Stimulated activated effector memory CD8-positive, alpha-beta T cell treated with anti-CD3 and anti-CD28 coated beads, Interleukin-12 subunit alpha, Interleukin-12 subunit beta, amount 100 ng/mL, for 72 hours (primary cell): Measurements from ENCODE around the gene WBP2.
"Not testable (repeated sequence)": the region's sequence is repeated elsewhere in the genome, so short reads cannot be mapped to it uniquely, and the experiment has no call there.

Experiments used
- ATAC-seq: fragments of 150-1000 bp; cut with Tn5 transposase; 2 replicates; pipeline ENCODE4 v1.10.0; 2021
- DNase-seq, 2 donors: peaks; one replicate each; pipeline ENCODE4 v3.0.0; 2021 to 2022; ENCODE audit warnings: low spot score in 2 of 2
- H3K27ac Mint-ChIP-seq: one replicate; pipeline ENCODE4 v1.8.0; 2022; ENCODE audit warnings: mild to moderate bottlenecking, mixed read lengths
- H3K36me3 Mint-ChIP-seq: one replicate; pipeline ENCODE4 v1.8.0; 2022; ENCODE audit warnings: mild to moderate bottlenecking, mixed read lengths
- H3K4me1 Mint-ChIP-seq: one replicate; pipeline ENCODE4 v1.8.0; 2022; ENCODE audit warnings: mixed read lengths
- H3K4me3 Mint-ChIP-seq: one replicate; pipeline ENCODE4 v1.8.0; 2022; ENCODE audit warnings: mild to moderate bottlenecking, mixed read lengths
- H3K9me3 Mint-ChIP-seq: one replicate; pipeline ENCODE4 v1.8.0; 2022; ENCODE audit warnings: mixed read lengths

The WBP2 gene

DNA sequence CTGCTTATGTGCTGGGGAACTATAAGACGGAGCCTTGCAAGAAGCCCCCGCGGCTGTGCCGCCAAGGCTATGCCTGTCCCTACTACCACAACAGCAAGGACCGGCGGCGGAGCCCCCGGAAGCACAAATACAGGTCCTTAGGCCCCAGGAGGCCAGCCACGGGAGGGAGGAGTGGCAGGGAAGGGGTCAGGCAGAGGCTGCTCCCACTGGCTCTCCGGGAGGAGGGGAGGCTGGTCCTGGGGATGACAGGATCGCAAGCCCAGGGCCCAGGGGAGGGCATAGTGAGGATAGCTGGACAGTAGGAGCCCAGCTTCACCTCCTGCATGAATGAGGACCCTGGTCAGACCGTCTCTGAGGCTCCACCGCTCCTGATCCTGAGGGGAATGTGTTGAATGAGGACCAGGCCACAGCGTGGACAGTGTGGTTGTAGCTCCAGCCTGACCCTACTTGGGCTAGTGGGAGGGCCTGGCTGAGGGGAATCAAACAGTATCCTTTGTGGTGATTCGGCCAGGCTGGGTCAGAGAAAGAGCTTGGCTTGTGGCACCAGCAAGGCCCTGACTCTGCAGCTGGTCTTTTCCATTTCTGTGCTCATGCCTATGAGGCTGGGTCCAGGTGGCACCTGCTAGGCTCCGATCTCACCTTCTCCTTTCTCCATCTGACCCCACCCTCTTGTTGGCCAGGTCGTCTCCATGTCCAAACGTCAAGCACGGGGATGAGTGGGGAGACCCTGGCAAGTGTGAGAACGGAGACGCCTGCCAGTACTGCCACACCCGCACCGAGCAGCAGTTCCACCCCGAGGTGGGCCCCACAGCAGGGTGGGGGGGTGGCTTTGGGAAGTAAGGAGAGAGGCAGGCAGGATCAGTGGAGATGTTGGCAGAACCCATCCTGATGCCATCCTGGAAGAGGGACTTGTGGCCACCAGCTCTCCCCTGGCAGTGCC is 41.8 kb downstream of the WBP2 start:
- no peak for ATAC-seq
- no peak for DNase-seq
- Mint-ChIP-seq H3K36me3 (peaks cover 68% of the 10 kb centered on the region), H3K27ac (peak overlapping the region; percentile 40), H3K4me1 (peaks cover 7% of the 10 kb centered on the region), H3K4me3 (no peak overlapping the region), H3K9me3 (no peaks in the 10 kb centered on the region)

DNA sequence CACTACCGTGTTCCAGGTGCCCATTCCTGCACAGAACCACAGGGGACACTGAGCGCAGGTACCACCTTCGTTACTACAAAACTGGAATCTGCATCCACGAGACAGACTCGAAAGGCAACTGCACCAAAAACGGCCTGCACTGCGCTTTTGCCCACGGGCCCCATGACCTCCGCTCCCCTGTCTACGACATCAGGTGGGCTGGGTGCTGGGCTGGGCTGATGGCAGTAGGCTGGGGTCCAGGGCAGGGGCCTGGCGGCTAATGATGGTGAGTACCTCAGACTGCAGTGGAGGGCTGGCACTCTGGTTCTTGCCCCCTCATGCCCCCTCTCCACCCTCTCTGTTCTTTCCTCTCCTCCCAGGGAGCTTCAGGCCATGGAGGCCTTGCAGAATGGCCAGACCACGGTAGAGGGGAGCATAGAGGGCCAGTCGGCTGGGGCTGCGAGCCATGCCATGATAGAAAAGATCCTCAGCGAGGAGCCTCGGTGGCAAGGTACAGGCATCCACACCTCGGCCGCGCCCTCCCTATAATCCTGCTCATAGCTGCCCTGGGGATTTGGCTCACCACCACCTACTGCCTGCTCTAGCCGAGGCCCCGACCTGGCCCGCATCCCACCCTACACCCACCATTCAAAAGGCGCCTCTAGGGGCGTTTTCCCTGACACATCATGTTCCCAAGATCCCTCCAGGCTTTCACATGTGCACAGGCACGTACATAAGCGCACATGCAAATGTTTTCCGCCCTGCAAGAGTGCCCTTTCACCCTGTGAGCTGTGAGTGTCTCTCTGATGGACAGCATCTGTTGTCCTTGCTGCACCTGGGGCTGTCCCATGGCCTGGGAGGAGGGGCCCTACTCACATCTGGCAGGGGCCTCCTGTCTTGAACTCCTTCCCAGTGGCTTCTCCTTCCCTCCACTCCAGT is 42.8 kb downstream of the WBP2 start:
- Mint-ChIP-seq H3K27ac (peak overlapping the region; percentile 40), H3K9me3 (no peaks in the 10 kb centered on the region), H3K4me1 (peaks cover 8% of the 10 kb centered on the region), H3K4me3 (no peak overlapping the region), H3K36me3 (peaks cover 61% of the 10 kb centered on the region)
- ATAC-seq: no peak
- no peak for DNase-seq

DNA sequence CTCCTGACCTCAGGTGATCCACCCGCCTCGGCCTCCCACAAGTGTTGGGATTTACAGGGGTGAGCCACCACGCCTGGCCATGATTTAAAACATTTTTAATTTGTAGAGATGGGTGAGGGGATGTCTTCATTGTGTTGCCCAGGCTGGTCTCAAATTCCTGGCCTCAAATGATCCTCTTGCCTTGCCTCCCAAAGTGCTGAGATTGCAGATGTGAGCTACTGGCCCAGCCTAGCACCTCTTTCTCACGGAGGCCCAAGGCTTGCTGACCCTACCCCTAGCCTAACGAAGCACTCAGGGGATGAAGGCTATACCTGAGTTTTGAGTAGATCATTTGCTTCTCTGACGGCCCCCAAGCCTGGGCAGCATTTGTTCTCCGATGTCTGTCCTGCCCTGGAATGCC is 44.0 kb downstream of the WBP2 start:
- peaks cover 8% of the 10 kb centered on the region for H3K4me1 Mint-ChIP-seq
- H3K27ac Mint-ChIP-seq: no peak overlapping the region
- DNase-seq (no peak), ATAC-seq (no peak)
- H3K9me3 Mint-ChIP-seq: no peaks in the 10 kb centered on the region
- H3K36me3 Mint-ChIP-seq: peaks cover 57% of the 10 kb centered on the region
- no peak overlapping the region for H3K4me3 Mint-ChIP-seq

DNA sequence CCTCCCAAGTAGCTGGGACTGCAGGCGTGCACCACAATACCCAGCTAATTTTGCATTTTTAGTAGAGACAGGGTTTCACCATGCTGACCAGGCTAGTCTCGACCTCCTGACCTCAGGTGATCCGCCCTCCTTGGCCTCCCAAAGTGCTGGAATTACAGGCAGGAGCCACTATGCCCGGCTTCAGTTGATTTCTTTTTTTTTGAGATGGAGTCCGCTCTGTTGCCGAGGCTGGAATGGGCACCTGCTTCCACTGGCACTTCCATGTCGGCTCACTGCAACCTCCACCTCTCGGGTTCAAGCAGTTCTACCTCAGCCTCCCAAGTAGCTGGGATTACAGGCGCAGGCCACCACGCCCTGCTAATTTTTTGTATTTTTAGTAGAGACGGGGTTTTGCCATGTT is 44.4 kb downstream of the WBP2 start:
- not testable (repeated sequence) for H3K4me1 Mint-ChIP-seq, H3K9me3 Mint-ChIP-seq, H3K27ac Mint-ChIP-seq, H3K4me3 Mint-ChIP-seq, ATAC-seq, DNase-seq
- H3K36me3 Mint-ChIP-seq: peaks cover 52% of the 10 kb centered on the region

DNA sequence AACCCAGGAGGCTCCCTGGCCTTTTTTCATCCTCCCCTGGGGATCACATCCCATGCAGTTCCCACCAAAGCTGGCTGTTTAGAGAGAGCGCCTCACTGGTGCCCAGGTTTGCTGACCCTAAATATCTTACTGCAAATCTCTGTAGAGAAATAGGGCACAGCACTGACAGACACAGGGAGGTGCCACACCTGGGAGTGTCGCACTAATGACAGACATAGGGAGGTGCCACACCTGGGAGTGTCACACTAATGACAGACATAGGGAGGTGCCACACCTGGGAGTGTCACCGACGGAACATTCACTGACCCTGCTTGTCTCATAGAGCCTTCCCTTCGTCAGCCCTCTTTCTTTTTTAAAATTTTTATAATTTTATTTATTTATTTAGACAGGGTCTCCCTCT is 44.9 kb downstream of the WBP2 start:
- Mint-ChIP-seq H3K36me3 (peaks cover 51% of the 10 kb centered on the region), H3K4me1 (peaks cover 8% of the 10 kb centered on the region)

DNA sequence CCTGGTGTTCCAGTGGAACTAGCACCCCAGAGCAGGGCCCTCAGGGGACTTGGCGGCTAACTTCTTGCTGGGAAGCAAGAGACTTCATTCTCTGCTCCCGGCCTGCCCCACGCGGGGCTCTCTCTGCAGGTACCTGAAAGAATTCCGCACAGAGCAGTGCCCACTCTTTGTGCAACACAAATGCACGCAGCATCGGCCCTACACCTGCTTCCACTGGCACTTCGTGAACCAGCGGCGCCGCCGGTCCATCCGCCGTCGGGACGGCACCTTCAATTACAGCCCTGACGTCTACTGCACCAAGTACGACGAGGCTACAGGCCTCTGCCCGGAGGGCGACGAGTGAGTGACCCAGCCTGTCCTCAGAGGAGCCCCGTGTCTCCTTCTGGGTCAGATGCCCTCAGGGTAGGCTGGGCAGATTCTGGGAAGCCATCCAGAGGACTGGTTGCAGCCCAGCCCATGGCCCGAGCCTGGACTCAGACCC is 45.5 kb downstream of the WBP2 start:
- Mint-ChIP-seq H3K4me3 (no peak overlapping the region), H3K27ac (peak overlapping the region; percentile 8), H3K4me1 (peaks cover 8% of the 10 kb centered on the region), H3K36me3 (peaks cover 49% of the 10 kb centered on the region), H3K9me3 (no peaks in the 10 kb centered on the region)
- DNase-seq (no peak), ATAC-seq (no peak)

More for the DNA sequence above, 44.9 kb downstream of the WBP2 start:
- ATAC-seq (no peak), DNase-seq (no peak)
- H3K4me3 Mint-ChIP-seq: no peak overlapping the region
- no peaks in the 10 kb centered on the region for H3K9me3 Mint-ChIP-seq
- H3K27ac Mint-ChIP-seq: peak overlapping the region; percentile 8

DNA sequence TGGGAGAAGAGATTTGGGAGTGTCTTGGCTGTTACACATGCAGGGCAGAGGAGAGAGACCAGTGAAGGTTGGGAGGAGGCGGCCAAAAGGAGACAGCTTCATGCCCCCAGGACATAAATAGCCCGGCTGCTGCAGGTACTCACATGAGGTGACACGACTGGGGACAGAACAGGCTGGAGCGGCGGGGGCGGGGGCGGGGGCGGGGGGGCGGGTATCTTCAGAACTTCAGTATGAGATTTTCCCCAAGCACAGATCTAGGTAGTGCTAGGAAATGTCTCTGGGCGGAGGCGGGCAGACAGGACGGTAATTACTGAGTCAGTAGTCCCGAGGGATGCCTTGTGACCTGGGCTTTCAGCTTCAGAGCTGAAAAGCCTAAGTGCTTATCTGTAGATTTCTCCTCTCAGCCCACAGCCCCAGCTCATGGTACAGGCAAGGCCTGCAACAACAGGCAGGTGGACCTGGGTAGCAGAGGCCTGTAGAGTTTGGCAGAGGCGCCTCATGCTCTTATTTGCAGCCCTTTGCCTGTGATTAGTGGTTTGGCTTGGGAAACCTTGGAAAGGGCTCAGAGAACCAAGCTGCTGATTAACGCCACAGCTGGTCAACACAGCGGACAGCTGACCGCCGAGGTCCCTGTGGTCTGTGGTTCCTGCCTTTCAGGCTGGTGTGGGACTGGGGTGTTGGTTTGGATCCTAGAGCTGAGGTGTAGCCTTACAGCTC is 46.1 kb downstream of the WBP2 start:
- H3K36me3 Mint-ChIP-seq: peaks cover 48% of the 10 kb centered on the region
- H3K4me3 Mint-ChIP-seq: no peak overlapping the region
- no peaks in the 10 kb centered on the region for H3K9me3 Mint-ChIP-seq
- peaks cover 8% of the 10 kb centered on the region for H3K4me1 Mint-ChIP-seq
- no peak for ATAC-seq
- DNase-seq: no peak
- H3K27ac Mint-ChIP-seq: peak overlapping the region; percentile 64

DNA sequence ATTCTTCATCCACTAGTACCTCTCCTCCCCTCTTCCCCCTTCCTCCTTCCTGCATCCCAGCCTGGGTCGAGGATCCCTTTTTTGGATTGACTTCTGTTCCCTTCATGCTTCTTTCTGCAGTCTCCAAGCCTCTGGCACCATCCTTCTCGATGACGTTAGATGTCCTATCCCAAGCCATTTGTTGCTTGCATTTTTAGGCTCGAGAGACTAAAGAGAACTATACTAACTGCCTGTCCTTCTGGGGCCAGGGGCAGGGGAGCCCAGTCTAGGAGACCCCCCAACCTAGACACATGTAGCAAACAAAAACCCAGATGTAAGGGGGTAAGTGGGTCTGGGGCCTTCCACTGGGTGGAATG is 46.6 kb downstream of the WBP2 start:
- Mint-ChIP-seq H3K27ac (peak overlapping the region; percentile 64), H3K4me3 (no peak overlapping the region), H3K9me3 (no peaks in the 10 kb centered on the region), H3K36me3 (peaks cover 44% of the 10 kb centered on the region), H3K4me1 (peaks cover 8% of the 10 kb centered on the region)
- ATAC-seq (no peak), DNase-seq (no peak)

DNA sequence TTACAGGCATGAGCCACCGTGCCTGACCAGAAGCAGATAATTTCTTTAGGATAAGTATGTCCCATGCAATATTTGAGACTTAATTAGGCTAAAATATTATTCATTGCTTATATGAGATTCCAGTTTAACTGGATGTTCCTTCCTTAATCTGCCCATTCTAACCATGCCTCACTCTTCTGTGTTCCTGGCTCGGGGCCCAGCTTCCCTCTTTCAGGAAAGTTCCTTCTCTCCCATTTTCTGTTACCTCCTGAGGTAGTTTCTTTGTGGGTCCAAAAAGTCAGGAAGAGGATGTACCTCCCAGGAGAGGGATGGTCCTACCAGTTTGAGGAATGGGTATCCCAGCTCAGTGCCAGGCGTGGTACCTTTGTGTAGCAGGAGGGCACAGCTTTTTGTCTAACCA is 47.3 kb downstream of the WBP2 start:
- Mint-ChIP-seq H3K27ac (peak overlapping the region; percentile 64), H3K36me3 (peaks cover 39% of the 10 kb centered on the region), H3K4me3 (no peak overlapping the region), H3K4me1 (peaks cover 8% of the 10 kb centered on the region), H3K9me3 (no peaks in the 10 kb centered on the region)
- DNase-seq (no peak), ATAC-seq (no peak)

DNA sequence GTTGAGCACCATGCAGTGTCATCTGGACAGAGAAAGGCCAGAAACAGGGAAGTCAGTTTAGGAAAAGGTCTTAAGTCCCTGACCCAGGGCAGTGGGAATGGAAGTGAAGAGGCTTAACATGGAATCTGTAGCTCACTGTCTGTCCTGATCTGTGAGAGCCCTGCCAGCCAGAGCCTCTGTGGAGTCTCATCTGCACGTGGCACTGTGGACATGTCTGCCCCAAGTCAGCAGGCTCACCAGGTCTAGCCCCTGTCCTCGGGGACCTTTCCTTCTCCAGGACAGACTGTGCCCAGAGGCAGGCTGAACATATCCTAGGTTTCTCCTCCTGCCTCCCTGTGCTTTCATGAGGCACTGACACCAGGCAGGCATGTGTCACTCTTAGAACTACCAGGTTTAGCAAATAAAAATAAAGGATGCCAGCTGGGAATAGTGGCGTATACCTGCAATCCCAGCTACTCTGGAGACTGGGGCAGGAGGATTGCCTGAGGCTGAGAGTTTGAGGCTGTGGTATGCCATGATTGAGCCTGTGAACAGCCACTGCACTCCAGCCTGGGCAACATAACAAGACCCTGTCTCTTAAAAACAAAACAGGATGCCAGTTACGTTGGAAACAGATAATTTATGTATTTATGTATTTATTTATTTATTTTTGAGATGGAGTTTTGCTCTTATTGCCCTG is 48.2 kb downstream of the WBP2 start:
- H3K4me1 Mint-ChIP-seq: peaks cover 8% of the 10 kb centered on the region
- no peak overlapping the region for H3K4me3 Mint-ChIP-seq
- ATAC-seq (no peak), DNase-seq (no peak)
- H3K27ac Mint-ChIP-seq: no peak overlapping the region
- H3K9me3 Mint-ChIP-seq: no peaks in the 10 kb centered on the region
- peaks cover 30% of the 10 kb centered on the region for H3K36me3 Mint-ChIP-seq

DNA sequence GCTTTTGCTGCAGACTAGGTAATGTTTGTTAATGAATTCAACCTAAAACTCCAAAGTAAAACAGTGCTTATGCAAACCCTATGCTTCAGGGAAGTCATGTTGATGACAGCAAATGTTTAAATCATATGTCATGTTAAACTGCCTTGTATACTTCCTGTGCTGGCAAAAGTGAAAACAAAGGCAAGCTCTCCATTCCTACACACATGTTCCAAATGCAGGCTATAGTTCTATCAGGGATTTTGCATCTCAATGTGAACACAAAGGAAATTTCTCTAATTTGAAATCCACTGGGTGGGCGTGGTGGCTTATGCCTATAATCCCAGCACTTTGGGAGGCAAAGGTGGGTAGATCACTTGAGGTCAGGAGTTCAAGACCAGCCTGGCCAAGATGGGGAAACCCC is 51.3 kb downstream of the WBP2 start:
- H3K4me1 Mint-ChIP-seq: peaks cover 13% of the 10 kb centered on the region
- H3K27ac Mint-ChIP-seq: no peak overlapping the region
- H3K36me3 Mint-ChIP-seq: peaks cover 27% of the 10 kb centered on the region
- ATAC-seq: no peak
- DNase-seq: no peak
- no peak overlapping the region for H3K4me3 Mint-ChIP-seq
- H3K9me3 Mint-ChIP-seq: no peaks in the 10 kb centered on the region

DNA sequence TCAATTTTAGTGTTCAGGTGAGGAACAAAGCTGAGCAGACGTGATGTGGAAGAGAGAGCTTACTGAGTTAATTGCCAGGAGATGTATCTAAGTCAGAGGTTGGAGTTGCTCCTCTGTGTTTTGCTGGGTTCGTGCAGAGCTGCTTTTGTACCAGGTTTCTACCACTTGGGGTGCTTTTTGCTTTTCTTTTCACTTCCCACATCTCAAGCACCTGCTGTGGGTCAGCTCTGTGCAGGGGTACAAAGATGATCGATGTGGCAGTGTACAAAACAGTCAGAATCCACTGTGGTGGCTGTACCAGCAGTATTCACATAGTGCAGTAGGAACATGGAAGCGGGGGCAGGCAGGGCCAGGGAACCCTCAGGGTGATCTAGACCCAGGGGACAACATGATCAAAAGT is 55.7 kb downstream of the WBP2 start:
- peaks cover 6% of the 10 kb centered on the region for H3K4me1 Mint-ChIP-seq
- H3K9me3 Mint-ChIP-seq: no peaks in the 10 kb centered on the region
- no peak overlapping the region for H3K4me3 Mint-ChIP-seq
- peaks cover 41% of the 10 kb centered on the region for H3K36me3 Mint-ChIP-seq
- ATAC-seq: no peak
- no peak for DNase-seq
- no peak overlapping the region for H3K27ac Mint-ChIP-seq

DNA sequence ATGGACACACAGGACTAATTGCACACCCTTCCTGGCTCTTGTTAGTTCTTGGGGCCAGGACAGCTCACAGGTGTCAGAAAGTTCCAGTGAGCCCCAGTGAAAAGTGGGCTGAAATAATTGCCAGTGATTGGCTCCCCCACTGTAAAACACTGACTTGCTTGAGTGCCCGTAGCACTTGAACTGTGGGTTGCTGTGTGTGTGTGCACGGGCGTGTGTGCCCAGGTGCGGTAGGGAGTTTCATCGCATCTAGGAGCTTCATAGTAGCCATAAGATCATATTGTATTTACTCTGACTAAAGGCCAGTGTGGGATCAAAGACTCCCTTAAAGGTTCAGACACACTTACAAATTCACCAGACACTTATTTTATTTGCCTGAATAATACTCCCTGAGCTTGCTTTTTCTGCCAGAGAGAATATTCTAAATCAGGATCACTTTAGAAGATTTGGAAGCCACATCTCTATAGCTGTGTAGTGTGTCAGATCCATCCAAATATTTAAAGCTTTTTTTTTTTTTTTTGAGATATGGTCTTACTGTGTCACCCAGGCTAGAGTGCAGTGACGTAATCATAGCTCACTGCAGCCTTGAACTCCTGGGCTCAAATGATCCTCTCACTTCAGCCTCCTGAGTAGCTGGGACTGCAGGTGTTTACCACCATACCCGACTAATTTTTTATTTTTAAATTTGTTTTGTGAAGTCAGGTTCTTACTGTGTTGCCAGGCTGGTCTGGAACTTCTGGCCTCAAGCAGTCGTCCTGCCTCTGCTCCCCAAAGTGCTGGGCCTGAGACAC is 59.1 kb downstream of the WBP2 start:
- Mint-ChIP-seq H3K9me3 (no peaks in the 10 kb centered on the region), H3K4me1 (peaks cover 19% of the 10 kb centered on the region), H3K27ac (peak overlapping the region; percentile 67), H3K4me3 (no peak overlapping the region), H3K36me3 (peaks cover 36% of the 10 kb centered on the region)
- DNase-seq: no peak
- ATAC-seq: no peak
